ENCODE results near the gene SPTLC1. TPM values are rescaled to one million over a fixed set of nuclear protein-coding genes. Genes with fewer than 3 reads are reported as not detected.
A peak's percentile ranks its signal among the peaks of the same experiment; 100 is the strongest.

SPTLC1 gene
- total RNA-seq, 1 experiment from 2014 or later: 94.8 TPM

GRCh38 chr9:92095236-92095635, 20.0 kb downstream of the SPTLC1 start:
- DNase-seq (ENCODE audit: low read depth): no peak

DNA sequence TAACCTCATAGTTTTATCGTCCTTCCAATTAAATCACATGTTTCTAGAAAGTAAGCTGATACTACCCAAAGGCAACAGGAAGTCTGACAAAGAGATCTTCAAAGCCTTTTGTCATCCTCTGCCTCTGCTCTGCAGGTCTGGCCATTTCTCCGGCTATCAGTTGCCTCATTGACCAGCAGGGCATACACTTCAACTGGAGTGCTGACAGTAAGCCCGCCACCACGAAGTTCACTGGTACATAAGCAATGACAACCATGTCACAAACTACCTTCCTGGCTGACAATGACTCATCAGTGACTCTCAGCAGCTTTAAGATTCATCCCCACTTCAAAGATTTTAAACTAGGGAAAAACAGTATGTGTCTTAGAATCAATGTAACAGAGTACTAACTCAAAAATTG, 20.6 kb downstream of the SPTLC1 start:
- DNase-seq (ENCODE audit: low read depth): peak; percentile 26

DNA sequence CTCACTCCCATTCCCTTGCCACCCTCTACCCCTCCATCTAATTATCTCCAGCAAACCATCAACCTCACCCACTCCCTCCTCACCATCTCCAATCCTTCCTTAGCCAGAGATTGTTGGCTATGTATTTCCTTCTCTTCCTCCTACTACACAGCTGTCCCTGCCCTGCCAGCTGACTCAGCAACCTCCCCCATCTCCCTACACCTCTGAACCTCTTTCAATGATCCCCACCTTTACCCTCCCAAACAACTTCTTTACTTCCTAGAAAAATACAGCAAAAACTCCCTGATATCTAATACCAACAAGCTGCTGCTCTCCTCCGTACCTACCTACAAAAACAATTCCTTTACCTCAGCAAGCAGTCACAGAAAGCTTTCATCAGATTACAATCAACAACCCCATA, 37.3 kb downstream of the SPTLC1 start:
- no peak for DNase-seq (ENCODE audit: low read depth)

- DNase-seq (ENCODE audit: low read depth): no peak
These were observed 43.6 kb downstream of the SPTLC1 start for GRCh38 chr9:92071634-92072033.

DNA sequence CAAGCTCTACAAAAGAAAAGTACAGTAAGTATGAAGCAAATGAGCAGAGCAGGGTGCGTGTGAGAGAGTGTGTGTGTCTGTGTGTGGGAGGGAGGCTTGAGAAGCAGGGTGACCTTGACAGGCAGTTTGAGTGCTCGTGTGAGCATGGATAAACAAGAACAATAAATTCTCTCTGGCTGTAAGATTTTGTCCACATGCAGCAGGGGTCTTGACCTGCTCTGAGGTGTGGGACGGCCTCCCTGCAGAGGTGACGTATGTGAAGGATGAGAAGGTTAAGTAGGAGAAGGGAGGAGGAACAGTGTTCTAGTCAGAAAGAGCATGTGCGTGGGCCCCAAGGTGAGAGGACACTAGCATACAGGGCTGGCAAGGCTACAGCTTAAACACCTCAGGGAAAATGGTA, 49.0 kb downstream of the SPTLC1 start:
- no peak for DNase-seq (ENCODE audit: low read depth)

DNA sequence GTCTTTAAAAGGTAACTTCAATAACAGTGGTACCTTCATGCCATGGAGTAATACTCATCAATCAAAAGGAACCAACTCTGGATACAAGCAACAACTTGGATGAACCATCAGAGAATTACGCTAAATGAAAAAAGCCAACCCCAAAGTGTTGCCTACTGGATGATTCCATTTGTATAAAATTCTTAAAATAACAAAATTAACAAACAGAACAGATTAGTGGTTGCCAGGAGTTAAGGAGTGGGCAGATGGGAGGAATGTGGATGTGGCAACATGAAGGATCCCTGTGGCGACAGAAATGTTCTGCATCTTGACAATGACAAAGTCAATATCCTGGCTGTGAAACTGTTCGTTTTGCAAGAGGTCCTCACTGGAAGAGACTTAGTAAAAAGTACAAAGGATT, 50.5 kb downstream of the SPTLC1 start:
- DNase-seq (ENCODE audit: low read depth): peak; percentile 79

DNA sequence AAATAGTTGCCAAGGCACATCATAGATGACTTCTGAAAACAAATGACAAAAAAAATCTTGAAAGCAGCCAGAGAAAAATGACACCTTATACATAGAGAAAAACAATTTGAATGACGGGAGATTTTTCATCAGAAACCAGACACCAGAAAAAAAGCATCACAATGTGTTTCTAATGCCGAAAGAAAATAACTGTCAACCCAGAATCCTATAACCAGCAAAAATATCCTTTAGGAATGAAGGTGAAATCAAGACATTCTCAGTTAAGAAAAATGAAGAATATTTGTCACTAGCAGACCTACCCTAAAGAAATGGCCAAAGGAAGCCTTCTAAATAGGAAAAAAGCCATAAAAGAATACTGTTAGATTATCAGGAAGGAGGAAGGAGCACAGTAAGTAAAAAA, 54.0 kb downstream of the SPTLC1 start:
- peak; percentile 8 for DNase-seq (ENCODE audit: low read depth)

- DNase-seq (ENCODE audit: low read depth): no peak
These were observed 55.6 kb downstream of the SPTLC1 start for GRCh38 chr9:92059661-92060060.

- no peak for DNase-seq (ENCODE audit: low read depth)
These were observed 56.3 kb downstream of the SPTLC1 start for GRCh38 chr9:92058723-92059444.

DNA sequence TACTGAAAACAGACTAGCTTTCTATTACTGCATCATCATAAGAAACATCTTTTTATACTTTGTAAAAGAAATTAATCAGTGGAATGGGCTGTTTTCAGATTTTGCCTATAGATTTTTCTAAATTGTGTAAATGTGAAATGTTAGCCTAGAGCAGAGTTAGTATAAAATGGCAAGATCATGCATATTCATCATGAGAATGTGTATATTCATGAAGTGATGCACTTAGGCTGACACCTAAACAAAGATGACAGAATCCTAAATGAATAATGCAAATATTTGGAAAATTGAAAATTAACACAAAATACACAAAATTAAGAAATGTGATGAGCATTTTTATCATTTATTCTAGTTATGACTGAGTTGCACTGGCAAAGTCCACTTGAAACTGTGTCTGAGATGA, 57.2 kb downstream of the SPTLC1 start:
- DNase-seq (ENCODE audit: low read depth): no peak

- DNase-seq (ENCODE audit: low read depth): no peak
These were observed 58.0 kb downstream of the SPTLC1 start for GRCh38 chr9:92057226-92057625.

DNA sequence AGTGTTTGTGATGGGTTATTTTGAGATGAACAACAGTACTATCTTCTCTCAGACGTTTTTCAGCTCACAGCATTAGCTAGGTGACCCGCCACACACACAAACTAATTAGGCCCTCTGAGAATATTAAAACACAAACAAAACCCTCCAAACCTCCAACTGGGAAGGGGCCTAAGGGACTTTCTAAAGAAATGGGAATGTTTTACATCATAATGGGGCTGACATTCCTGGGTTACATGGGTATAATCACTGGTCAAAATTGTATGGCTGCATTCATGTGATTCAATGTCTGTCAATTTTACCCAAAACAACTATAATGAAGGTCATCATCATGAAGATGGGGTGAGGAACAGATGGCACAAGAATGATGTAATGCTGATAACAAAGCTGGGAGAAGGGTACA, 59.6 kb downstream of the SPTLC1 start:
- no peak for DNase-seq (ENCODE audit: low read depth)

DNA sequence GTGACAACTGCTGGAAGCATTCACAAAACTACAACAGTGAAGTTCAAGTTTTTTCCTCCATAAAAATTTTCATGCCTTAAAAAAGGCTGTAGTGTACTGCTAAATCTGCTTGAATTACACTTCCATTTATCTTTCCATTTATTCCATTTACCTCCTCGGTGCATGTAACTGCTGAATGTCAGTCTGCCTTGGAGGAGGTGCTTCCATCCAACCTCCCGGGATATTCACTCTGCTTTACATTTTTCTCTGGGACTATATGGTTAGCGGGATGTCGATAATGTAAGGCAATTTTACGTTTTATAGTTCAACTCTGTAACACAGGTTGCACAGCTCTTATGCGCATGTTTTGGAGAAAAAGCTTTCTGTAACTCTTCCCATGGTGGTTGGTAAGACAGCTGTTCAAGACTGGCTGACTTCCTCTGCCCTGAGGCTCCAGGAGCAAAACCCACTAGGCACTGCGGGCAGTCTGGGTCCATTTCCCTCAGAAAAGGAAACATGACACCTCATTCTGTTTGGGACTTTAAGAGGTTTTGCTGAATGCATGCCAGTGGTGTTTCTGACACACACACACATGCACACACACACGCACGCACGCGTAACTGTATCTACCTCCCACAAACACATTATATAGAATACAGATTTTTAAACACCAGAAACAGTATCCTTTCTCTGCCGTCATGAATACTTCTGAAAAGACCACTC, 66.1 kb downstream of the SPTLC1 start:
- peak; percentile 36 for DNase-seq (ENCODE audit: low read depth)

DNA sequence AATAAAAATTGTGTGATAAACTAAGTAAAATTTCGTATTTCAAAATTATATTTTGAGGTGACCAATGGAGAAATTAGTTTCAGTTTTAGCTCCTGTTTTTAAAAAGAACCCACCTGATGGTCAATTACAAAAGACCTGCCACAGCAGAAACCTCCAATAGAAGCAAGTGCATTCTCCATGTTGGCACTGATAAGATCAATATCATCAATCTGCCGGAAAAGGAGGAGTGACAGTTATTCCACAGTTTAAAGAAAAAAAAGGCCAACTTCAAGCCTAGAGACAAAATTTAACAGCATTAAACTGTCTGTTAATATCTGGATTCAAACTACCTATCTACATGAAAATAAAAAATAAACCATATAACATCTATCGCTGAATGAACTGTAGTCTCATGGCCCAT, 67.7 kb downstream of the SPTLC1 start:
- no peak for DNase-seq (ENCODE audit: low read depth)

DNA sequence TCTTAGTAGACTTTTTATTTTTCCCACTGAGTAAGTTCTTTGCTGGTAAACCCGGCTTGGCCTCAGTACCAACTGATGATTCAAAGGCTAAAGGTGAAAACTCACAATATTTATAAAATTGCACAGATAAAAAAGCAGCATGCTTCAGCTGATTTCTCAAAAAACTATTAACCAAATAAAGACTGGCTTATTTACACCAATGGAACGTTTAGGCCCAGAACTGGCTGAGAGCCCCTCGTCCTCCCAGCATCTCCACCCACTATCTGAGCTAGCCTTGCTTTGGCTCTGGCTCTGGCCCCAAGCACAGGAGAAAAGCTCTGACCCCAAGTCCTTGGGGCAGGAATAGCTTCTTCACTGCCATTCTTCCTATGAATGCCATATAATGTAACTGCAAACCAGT, 68.5 kb downstream of the SPTLC1 start:
- DNase-seq (ENCODE audit: low read depth): no peak

GRCh38 chr9:92044936-92045335, 70.3 kb downstream of the SPTLC1 start:
- no peak for DNase-seq (ENCODE audit: low read depth)

DNA sequence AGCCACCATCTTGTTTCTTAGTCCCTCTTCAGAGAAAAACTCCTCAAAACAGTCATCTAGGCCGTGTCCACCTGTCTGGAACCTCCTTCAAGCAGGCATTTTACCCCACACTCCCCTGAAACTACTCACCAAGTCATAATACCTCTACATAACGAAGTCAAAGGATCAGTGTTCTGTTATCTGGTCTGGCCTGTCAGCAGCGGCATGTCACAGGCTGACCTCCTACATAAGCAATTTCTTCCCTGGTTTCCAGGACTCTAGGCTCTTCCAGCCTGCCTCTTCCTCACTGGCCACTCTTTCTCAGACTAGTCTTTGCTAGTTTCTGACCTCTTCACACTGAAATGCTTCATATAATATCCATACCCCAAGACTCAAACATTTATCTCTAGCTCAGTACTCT, 72.2 kb downstream of the SPTLC1 start:
- DNase-seq (ENCODE audit: low read depth): no peak

DNA sequence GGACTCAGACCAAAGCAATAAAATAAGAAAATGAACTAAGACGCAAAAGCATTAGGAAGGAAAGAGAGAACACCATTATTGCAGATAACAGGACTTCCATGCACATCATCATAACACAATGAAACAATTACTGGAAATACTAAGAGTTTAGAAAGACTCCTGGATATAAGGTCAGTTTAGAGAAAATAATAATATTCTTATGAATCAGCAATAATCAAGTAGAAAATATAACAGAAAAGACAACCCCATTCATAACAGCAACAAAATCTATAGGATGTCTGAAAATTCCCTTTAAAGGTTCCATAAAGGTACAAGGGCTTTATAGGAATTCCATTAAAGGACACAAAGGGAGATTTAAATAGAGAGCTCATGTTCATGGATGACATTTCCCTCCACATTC, 73.0 kb downstream of the SPTLC1 start:
- DNase-seq (ENCODE audit: low read depth): no peak

DNA sequence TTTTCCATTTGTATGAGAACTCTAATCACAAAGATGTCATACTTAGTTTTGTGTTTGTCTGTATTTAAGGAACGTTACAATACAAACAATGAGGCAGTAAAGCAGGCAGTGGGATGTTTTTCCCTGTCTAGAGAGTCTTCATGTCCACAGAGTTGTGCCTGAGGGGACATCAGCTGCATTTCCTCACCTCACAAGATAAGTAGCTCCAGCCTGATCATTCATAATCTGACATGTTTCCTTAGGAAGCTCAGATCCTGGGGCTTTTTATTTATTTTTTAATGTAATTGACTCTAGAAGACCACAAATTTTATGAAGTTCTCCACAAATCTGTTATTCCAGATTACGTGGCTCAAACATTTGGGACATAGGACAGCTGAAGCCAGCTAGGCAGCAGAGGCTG, 78.5 kb downstream of the SPTLC1 start:
- no peak for DNase-seq (ENCODE audit: low read depth)

GRCh38 chr9:92036411-92036746, 78.8 kb downstream of the SPTLC1 start:
- no peak for DNase-seq (ENCODE audit: low read depth)

DNA sequence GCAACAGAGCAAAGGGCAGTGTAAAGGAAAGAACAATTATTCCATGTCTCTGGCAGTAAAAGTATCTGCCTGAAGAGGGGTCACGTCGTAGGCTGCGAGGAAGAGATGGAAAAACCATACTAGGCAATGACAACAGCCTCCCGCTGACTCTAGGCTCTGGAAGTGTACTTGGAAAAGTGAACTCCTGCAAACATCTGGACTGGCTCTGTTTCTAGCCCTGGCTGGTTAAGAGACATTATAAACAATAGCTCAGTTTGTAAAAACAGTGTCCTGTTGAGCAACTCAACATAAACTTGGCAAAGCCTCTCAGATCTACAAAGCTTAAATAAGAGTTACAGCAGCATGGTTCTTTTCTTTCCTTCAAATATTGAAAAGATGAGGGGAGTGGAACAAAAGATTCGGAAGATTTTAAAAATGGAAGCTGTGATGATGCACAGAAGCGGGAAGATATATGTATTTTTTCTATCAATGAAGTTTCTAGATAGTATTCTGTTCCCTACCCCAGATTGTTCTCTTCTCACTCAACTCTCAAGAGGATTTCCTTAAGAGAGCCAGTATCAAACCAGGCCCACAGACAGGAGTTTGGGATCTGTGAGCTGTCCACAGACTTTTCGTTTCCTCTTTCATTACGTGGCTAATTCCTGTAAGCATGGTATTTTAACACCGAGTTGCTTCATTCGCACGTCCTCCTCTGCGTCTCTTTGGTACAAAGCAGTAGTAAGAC, 79.4 kb downstream of the SPTLC1 start:
- no peak for DNase-seq (ENCODE audit: low read depth)

GRCh38 chr9:92035146-92035545, 80.1 kb downstream of the SPTLC1 start:
- no peak for DNase-seq (ENCODE audit: low read depth)

DNA sequence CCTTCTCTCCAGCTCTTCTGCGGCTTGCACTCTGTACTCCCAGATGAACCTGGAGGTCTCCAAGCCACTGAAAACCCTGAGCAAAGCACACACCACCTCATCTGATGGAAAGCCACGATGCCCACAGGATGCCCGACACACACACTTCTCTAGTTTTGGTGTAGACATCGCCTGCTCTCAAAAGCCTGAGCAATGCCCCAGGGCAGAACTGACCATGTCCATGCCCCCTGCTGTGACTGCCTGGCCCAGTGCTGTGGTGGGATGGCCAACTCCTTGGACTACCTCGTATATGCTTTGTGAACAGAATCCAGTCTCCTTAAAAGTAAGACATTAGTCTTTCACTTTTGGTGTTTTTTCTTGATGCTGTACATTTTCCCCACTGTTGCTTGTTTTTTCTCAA, 81.2 kb downstream of the SPTLC1 start:
- no peak for DNase-seq (ENCODE audit: low read depth)

Measured in LHCN-M2 (cell line).